H1 (cell line): Measurements from ENCODE around the gene ANP32A. TPM values are rescaled to one million over a fixed set of nuclear protein-coding genes. Genes with fewer than 3 reads are reported as not detected.

Source experiments
- CTCF ChIA-PET: fragments of 300-600 bp; sonication (Branson Sonifier 250); formaldehyde crosslinking; loops from one replicate; lab custom pipeline; 2021; ENCODE audit not compliant: partially characterized antibody; lab: Charles Lee
- POLR2A ChIA-PET: fragments of 300-600 bp; sonication (Branson Sonifier 250); formaldehyde crosslinking; loops from one replicate; lab custom pipeline; 2021; ENCODE audit warnings: inconsistent platforms; ENCODE audit not compliant: partially characterized antibody; lab: Charles Lee
- DNase-seq, 2 experiments: peaks; one replicate each; pipeline versions ENCODE4 v3.0.0 to v3.0.0-alpha.2; 2010 to 2022; ENCODE audit warnings: low spot score in 2 of 2, low read depth in 1 of 2, mixed read lengths in 1 of 2
- FAIRE-seq: peaks from 2 replicates; lab custom pipeline; 2011; peaks lifted over from hg19 to GRCh38; lab: Jason Lieb, UNC
- H2AFZ ChIP-seq: 2 replicates; pipeline ENCODE4 v1.8.1; 2012; ENCODE audit warnings: low read length, inconsistent platforms
- H2AK5ac ChIP-seq: 2 replicates; pipeline ENCODE4 v1.6.1; 2013; ENCODE audit warnings: low read depth, low read length
- H2BK120ac ChIP-seq: replicated peaks from 2 replicates; pipeline ENCODE3; 2013; ENCODE audit warnings: low read depth, low read length, inconsistent platforms
- H2BK12ac ChIP-seq: 2 replicates; pipeline ENCODE4 v1.6.1; 2013; ENCODE audit warnings: low read depth, low read length
- H2BK15ac ChIP-seq: 2 replicates; pipeline ENCODE4 v1.6.1; 2013; ENCODE audit warnings: low read length
- H2BK20ac ChIP-seq: 2 replicates; pipeline ENCODE4 v1.6.1; 2013; ENCODE audit warnings: low read length
- H2BK5ac ChIP-seq: 2 replicates; pipeline ENCODE4 v1.6.1; 2013; ENCODE audit warnings: low read depth, low read length
- H3K14ac ChIP-seq: 2 replicates; pipeline ENCODE4 v1.6.1; 2013; ENCODE audit warnings: inconsistent platforms; ENCODE audit not compliant: insufficient read length
- H3K18ac ChIP-seq: 2 replicates; pipeline ENCODE4 v1.6.1; 2013; ENCODE audit warnings: low read length; ENCODE audit errors: extremely low read depth
- H3K23ac ChIP-seq: 2 replicates; pipeline ENCODE4 v1.6.1; 2013; ENCODE audit warnings: inconsistent platforms; ENCODE audit not compliant: insufficient read length
- H3K23me2 ChIP-seq: 2 replicates; pipeline ENCODE4 v1.6.1; 2013; ENCODE audit warnings: low read depth, low read length
- H3K27ac ChIP-seq: 2 replicates; pipeline ENCODE4 v1.6.1; 2011; ENCODE audit warnings: low read depth, low read length, inconsistent platforms
- H3K27me3 ChIP-seq, 4 experiments: replicated peaks in 1 of 4; 1 replicate in 1 of 4; 2 replicates in 3 of 4; pipeline versions ENCODE4 v1.6.1 to v1.8.1; 2011 to 2013; ENCODE audit warnings: low read length in 3 of 4, mild to moderate bottlenecking in 3 of 4, inconsistent platforms in 2 of 4, mixed read lengths in 2 of 4, moderate library complexity in 1 of 4; ENCODE audit not compliant: control insufficient read depth in 3 of 4, insufficient read depth in 3 of 4; ENCODE audit errors: extremely low read depth in 1 of 4
- H3K36me3 ChIP-seq, 4 experiments: 2 replicates each; pipeline versions ENCODE4 v1.6.1 to v1.8.1; 2011 to 2013; ENCODE audit warnings: mild to moderate bottlenecking in 4 of 4, low read length in 3 of 4, moderate library complexity in 2 of 4, control low read depth in 1 of 4, inconsistent platforms in 1 of 4; ENCODE audit not compliant: insufficient read depth in 4 of 4, control insufficient read depth in 2 of 4
- H3K4ac ChIP-seq: replicated peaks from 2 replicates; pipeline ENCODE3; 2013; ENCODE audit warnings: low read length, low read depth, mixed read lengths, inconsistent platforms; ENCODE audit not compliant: insufficient read length
- H3K4me1 ChIP-seq, 4 experiments: replicated peaks in 1 of 4; 1 replicate in 1 of 4; 2 replicates in 3 of 4; pipeline versions ENCODE4 v1.6.1 to v1.8.1; 2011 to 2013; ENCODE audit warnings: low read length in 3 of 4, inconsistent platforms in 2 of 4, mixed read lengths in 1 of 4; ENCODE audit not compliant: insufficient read depth in 4 of 4, control insufficient read depth in 3 of 4
- H3K4me2 ChIP-seq, 2 experiments: 2 replicates each; pipeline versions ENCODE4 v1.6.1 to v1.8.1; 2011 to 2013; ENCODE audit warnings: low read depth in 2 of 2, low read length in 2 of 2, control low read depth in 1 of 2, inconsistent platforms in 1 of 2, mild to moderate bottlenecking in 1 of 2; ENCODE audit not compliant: insufficient read depth in 1 of 2
- H3K4me3 ChIP-seq, 4 experiments: fragments of 200-600, 300-600 bp in 1 of 4; sonication (generic), shearing (Covaris generic), sonication (Bioruptor Twin) in 1 of 4; 2 replicates each; pipeline versions ENCODE4 v1.5.1 to v1.8.1; 2011 to 2016; ENCODE audit warnings: low read length in 4 of 4, low read depth in 3 of 4, control low read depth in 2 of 4, inconsistent platforms in 2 of 4, mild to moderate bottlenecking in 2 of 4, mixed read lengths in 1 of 4, moderate library complexity in 1 of 4; ENCODE audit not compliant: insufficient read depth in 2 of 4; ENCODE audit errors: extremely low read depth in 1 of 4
- H3K56ac ChIP-seq: replicated peaks from 2 replicates; pipeline ENCODE3; 2013; ENCODE audit warnings: low read depth, mild to moderate bottlenecking, mixed read lengths, low read length, inconsistent platforms; ENCODE audit not compliant: insufficient read length
- H3K79me1 ChIP-seq: 2 replicates; pipeline ENCODE4 v1.6.1; 2013; ENCODE audit warnings: low read depth, low read length, control low read depth
- H3K79me2 ChIP-seq, 2 experiments: 2 replicates each; pipeline versions ENCODE4 v1.6.1 to v1.8.1; 2012 to 2013; ENCODE audit warnings: low read length in 2 of 2, mild to moderate bottlenecking in 2 of 2, inconsistent platforms in 1 of 2; ENCODE audit not compliant: insufficient read depth in 2 of 2, control insufficient read depth in 1 of 2
- H3K9ac ChIP-seq, 4 experiments: replicated peaks in 1 of 4; 1 replicate in 1 of 4; 2 replicates in 3 of 4; pipeline versions ENCODE4 v1.6.1 to v1.8.1; 2011 to 2013; ENCODE audit warnings: low read depth in 3 of 4, low read length in 3 of 4, control low read depth in 2 of 4, mild to moderate bottlenecking in 2 of 4, moderate library complexity in 2 of 4, inconsistent platforms in 1 of 4; ENCODE audit errors: extremely low read depth in 1 of 4
- H3K9me3 ChIP-seq, 2 experiments: 2 replicates each; pipeline versions ENCODE4 v1.6.1 to v1.8.1; 2012 to 2013; ENCODE audit warnings: mild to moderate bottlenecking in 2 of 2, moderate library complexity in 2 of 2, control low read depth in 1 of 2, inconsistent platforms in 1 of 2, low read depth in 1 of 2, low read length in 1 of 2, mixed read lengths in 1 of 2; ENCODE audit not compliant: insufficient read depth in 2 of 2
- H4K20me1 ChIP-seq, 2 experiments: replicated peaks in 1 of 2; 2 replicates each; pipeline versions ENCODE3 to v1.8.1; 2011 to 2013; ENCODE audit warnings: inconsistent platforms in 2 of 2, low read length in 2 of 2, mild to moderate bottlenecking in 1 of 2; ENCODE audit not compliant: insufficient read depth in 2 of 2, control insufficient read depth in 1 of 2
- H4K5ac ChIP-seq: 2 replicates; pipeline ENCODE4 v1.6.1; 2013; ENCODE audit warnings: low read length, low read depth, mixed read lengths, inconsistent platforms; ENCODE audit not compliant: insufficient read length
- H4K8ac ChIP-seq: 2 replicates; pipeline ENCODE4 v1.8.0; 2013; ENCODE audit warnings: mild to moderate bottlenecking, moderate library complexity, low read length, inconsistent platforms; ENCODE audit not compliant: insufficient read depth; ENCODE audit errors: extremely low read depth
- H4K91ac ChIP-seq: replicated peaks from 2 replicates; pipeline ENCODE3; 2013; ENCODE audit warnings: low read length, mixed read lengths, inconsistent platforms; ENCODE audit not compliant: insufficient read length
- CBX8 ChIP-seq: fragments of 300-800, 300-1000 bp; sonication (generic); IDR thresholded peaks from 2 replicates; pipeline ENCODE4 v1.7.1; 2016; ENCODE audit warnings: low read depth, low read length, borderline replicate concordance
- CHD1 ChIP-seq: IDR thresholded peaks from 2 replicates; pipeline ENCODE4 v1.6.1; 2012; ENCODE audit warnings: low read depth, low read length, improper control_type of control experiment
- EZH2 ChIP-seq: fragments of 200-600 bp; sonication (generic); IDR thresholded peaks from 2 replicates; pipeline ENCODE4 v1.7.1; 2012; ENCODE audit warnings: low read depth, mild to moderate bottlenecking, moderate library complexity, low read length, inconsistent platforms; ENCODE audit not compliant: severe bottlenecking
- KDM4A ChIP-seq: IDR thresholded peaks from one replicate; pipeline ENCODE4 v1.7.1; 2012; ENCODE audit warnings: low read depth, mild to moderate bottlenecking, moderate library complexity, low read length, inconsistent platforms; ENCODE audit not compliant: severe bottlenecking
- MAFK ChIP-seq: IDR thresholded peaks from 2 replicates; pipeline ENCODE4 v1.6.1; 2012; ENCODE audit warnings: low read depth, mild to moderate bottlenecking, improper control_type of control experiment, low read length
- NANOG ChIP-seq: IDR thresholded peaks from 2 replicates; pipeline ENCODE4 v1.6.1; 2011; ENCODE audit warnings: low read length, low read depth, mild to moderate bottlenecking, inconsistent platforms; ENCODE audit not compliant: insufficient read depth, poor library complexity, severe bottlenecking
- RFX5 ChIP-seq: IDR thresholded peaks from 2 replicates; pipeline ENCODE4 v1.6.1; 2011; ENCODE audit warnings: low read depth, low read length, improper control_type of control experiment, borderline replicate concordance
- RXRA ChIP-seq: IDR thresholded peaks from 2 replicates; pipeline ENCODE4 v1.6.1; 2011; ENCODE audit warnings: low read depth, mild to moderate bottlenecking, low read length, moderate library complexity; ENCODE audit not compliant: insufficient read depth
- TAF1 ChIP-seq: IDR thresholded peaks from 2 replicates; pipeline ENCODE4 v1.6.1; 2011; ENCODE audit warnings: mild to moderate bottlenecking, low read depth, low read length
- TAF7 ChIP-seq: optimal IDR thresholded peaks from 2 replicates; pipeline ENCODE3; 2011; ENCODE audit warnings: low read depth, mild to moderate bottlenecking, inconsistent platforms, low read length, moderate library complexity, borderline replicate concordance
- ZNF274 ChIP-seq: IDR thresholded peaks from 2 replicates; pipeline ENCODE4 v1.7.0; 2012; ENCODE audit warnings: low read length, borderline replicate concordance; ENCODE audit errors: extremely low read depth
- WGBS, 2 experiments: shearing (Covaris generic) in 1 of 2; methylation state at CpG; one replicate each; pipeline versions ENCODE4 v1.1.6 to v1.1.7; 2013 to 2015; ENCODE audit warnings: low lambda C conversion rate in 2 of 2, mixed read lengths in 2 of 2, inconsistent platforms in 1 of 2, low coverage in 1 of 2, missing lambda C conversion rate in 1 of 2; ENCODE audit not compliant: insufficient replicate concordance in 2 of 2, insufficient coverage in 1 of 2, insufficient read length in 1 of 2; ENCODE audit errors: extremely low coverage in 1 of 2, missing lambda C conversion rate in 1 of 2; 5-methylcytosine and 5-hydroxymethylcytosine counted together
- polyA plus RNA-seq, 7 experiments: library from polyadenylated mRNA; depleted of rRNA in 3 of 7; stranded (reverse) in 5 of 7; unstranded in 2 of 7; fragments of >200 nt in 5 of 7; fragments of 200-250 nt in 2 of 7; gene quantifications; 1 replicate in 5 of 7; 2 replicates in 1 of 7; 4 replicates in 1 of 7; pipeline versions ENCODE4 v1.2.1 to v1.2.3, GENCODE V29; 2011 to 2013; ENCODE audit warnings: missing spikeins in 2 of 7, mixed read lengths in 2 of 7
- total RNA-seq: library from RNA; stranded (reverse); fragmentation: NEBNext Ultra II Directional; extraction: Animal tissue kit (Norgen Biotek cat#: 25700); gene quantifications from 2 replicates; pipeline ENCODE4 v1.2.1, GENCODE V29; 2021
- TF ChIP-seq, protein P1 (sequence below): IDR thresholded peaks from 2 replicates; pipeline ENCODE4 v1.6.1; 2012; ENCODE audit warnings: inconsistent platforms

The ANP32A gene
- total and polyA plus RNA-seq, 2 of the 8 experiments (the other 6 are each of a cell fraction or from before 2014, with no cell fraction given) = 70.8 to 295 TPM

DNA sequence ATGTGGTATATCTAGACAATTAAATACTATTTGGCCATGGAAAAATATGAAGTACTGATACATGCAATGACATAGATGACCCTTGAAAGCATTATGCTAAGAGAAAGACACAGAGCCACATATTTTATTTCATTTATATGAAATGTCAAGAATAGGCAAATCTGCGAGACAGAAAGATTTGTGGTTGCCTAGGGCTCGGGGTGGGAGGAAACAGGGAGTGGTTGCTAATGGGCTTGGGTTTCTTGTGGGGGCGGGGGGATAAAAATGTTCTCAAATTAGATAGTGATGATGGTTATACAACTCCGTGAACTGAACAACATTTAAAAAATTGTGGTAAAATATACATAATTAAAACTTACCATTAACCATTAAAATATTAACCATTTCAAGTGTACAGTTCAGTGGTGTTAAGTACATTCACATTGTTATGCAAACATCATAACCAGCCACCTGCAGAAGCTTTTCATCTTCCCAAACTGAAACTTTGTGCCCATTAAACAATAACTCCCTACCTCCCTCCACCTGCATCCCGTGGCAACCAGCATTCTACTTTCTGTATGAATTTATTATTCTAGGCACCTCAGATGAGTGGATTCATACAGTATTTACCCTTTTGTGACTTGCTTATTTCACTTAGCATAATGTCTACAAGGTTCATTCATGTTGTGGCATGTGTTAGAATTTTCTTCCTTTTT is 24.3 kb upstream of the ANP32A start:
- peaks cover 0 to 7% (median 1%) of the 10 kb centered on the region in 4 experiments; a peak in 4 of 7 replicates for H3K27me3 ChIP-seq
- H3K4ac ChIP-seq = no peak overlapping the region
- no peak overlapping the region for H3K23ac ChIP-seq
- no peak overlapping the region for H3K4me3 ChIP-seq
- no peak overlapping the region for H2BK120ac ChIP-seq
- H2AFZ ChIP-seq = no peak overlapping the region
- H4K91ac ChIP-seq = no peak overlapping the region
- H3K14ac ChIP-seq = no peak overlapping the region
- POLR2A ChIA-PET = no interaction called here
- no peak overlapping the region for H2BK5ac ChIP-seq
- no peak overlapping the region for H4K5ac ChIP-seq
- no peaks in the 10 kb centered on the region for H3K36me3 ChIP-seq
- H4K20me1 ChIP-seq = no peaks in the 10 kb centered on the region
- H3K79me2 ChIP-seq = no peaks in the 10 kb centered on the region
- H2BK20ac ChIP-seq = no peak overlapping the region
- H4K8ac ChIP-seq = no peak overlapping the region
- H3K56ac ChIP-seq = no peak overlapping the region
- H3K27ac ChIP-seq = no peak overlapping the region
- H3K4me2 ChIP-seq = no peak overlapping the region
- WGBS, 2 experiments = 88% methylated on average over 5 of the region's 5 CpGs; no CpG with 5 or more reads in 1 of the 2 experiments
- H3K23me2 ChIP-seq = peaks cover 4% of the 10 kb centered on the region; the same call in 1 of the 2 replicates
- no peaks in the 10 kb centered on the region for H3K79me1 ChIP-seq
- H3K4me1 ChIP-seq = no peaks in the 10 kb centered on the region; a peak in 1 of 7 replicates
- DNase-seq (no peak), FAIRE-seq (no peak)
- no peak overlapping the region for H3K9ac ChIP-seq
- no peak overlapping the region for H3K18ac ChIP-seq
- H3K9me3 ChIP-seq = no peaks in the 10 kb centered on the region
- CTCF ChIA-PET = no interaction called here
- H2BK12ac ChIP-seq = no peak overlapping the region
- no peak overlapping the region for H2BK15ac ChIP-seq
- no peak overlapping the region for H2AK5ac ChIP-seq
- TF ChIP-seq KDM4A (no peak), RXRA (no peak), EZH2 (no peak), TAF1 (no peak), RFX5 (no peak), NANOG (no peak), TAF7 (no peak), ZNF274 (no peak), MAFK (no peak), CHD1 (no peak), CBX8 (no peak)
- TF ChIP-seq, protein P1, sequence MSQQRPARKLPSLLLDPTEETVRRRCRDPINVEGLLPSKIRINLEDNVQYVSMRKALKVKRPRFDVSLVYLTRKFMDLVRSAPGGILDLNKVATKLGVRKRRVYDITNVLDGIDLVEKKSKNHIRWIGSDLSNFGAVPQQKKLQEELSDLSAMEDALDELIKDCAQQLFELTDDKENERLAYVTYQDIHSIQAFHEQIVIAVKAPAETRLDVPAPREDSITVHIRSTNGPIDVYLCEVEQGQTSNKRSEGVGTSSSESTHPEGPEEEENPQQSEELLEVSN = no peak
